Measurements from ENCODE around the gene MESP1.

The MESP1 gene

DNA sequence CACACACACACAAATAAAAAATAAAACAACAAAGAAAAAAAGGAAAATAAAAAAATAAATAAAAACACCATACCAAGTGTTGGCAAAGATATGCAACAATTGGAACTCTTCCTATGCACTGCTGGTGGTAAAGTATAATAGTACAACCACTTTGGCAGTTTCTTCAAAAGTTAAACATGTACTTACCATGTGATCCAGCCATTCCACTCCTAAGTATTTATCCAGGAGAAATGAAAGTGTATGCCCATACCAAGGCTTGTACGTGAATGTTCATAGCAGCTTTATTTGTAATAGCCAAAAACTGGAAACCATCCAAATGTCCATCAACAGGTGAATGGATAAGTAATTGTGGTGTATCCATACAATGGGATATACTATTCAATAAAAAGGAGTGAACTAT is 43.5 kb downstream of the MESP1 start:
- DNase-seq, result no peak

DNA sequence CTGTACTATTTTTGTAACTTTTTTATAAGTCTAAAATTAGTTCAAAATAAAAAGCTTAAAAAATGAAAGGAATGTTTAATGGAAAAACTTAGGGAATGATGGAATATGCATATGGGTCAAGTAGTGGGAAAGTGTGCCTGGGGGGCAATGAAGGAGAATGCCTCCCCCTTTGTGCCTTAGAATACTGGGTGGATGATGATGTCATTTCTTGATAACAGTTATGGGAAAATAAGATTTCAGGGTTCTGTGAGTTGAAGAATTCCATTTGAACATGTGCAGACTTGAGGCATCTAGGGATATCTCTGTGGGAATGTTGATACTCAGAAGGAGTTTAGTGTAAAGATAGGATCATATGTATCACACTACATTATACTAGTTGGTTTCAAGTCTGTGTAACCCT is 46.6 kb downstream of the MESP1 start:
- no peak for DNase-seq

All from Kasumi-1 (cell line).